Hepatocyte (in vitro differentiated cells): Measurements from ENCODE around the gene KCNMA1. TPM values are rescaled to one million over a fixed set of nuclear protein-coding genes. Genes with fewer than 3 reads are reported as not detected.

Source experiments
- DNase-seq: peaks from one replicate; pipeline ENCODE4 v3.0.0-alpha.2; 2016; ENCODE audit warnings: low spot score
- H2AFZ ChIP-seq: fragments of 200-600 bp; sonication (generic); 2 replicates; pipeline ENCODE4 v1.6.0; 2016; ENCODE audit warnings: antibody characterized with exemption, mild to moderate bottlenecking
- H3K27ac ChIP-seq: fragments of 200-600 bp; sonication (generic); 2 replicates; pipeline ENCODE4 v1.5.1; 2016; ENCODE audit warnings: mild to moderate bottlenecking
- H3K27me3 ChIP-seq: fragments of 200-600 bp; sonication (generic); 2 replicates; pipeline ENCODE4 v1.6.1; 2016
- H3K36me3 ChIP-seq: fragments of 200-600 bp; sonication (generic); replicated peaks from 2 replicates; pipeline ENCODE4 v1.5.1; 2016; ENCODE audit warnings: low read depth; ENCODE audit not compliant: insufficient read depth
- H3K4me1 ChIP-seq: fragments of 200-600 bp; sonication (generic); 2 replicates; pipeline ENCODE4 v1.5.1; 2016; ENCODE audit warnings: mild to moderate bottlenecking, moderate library complexity; ENCODE audit not compliant: insufficient read depth
- H3K4me2 ChIP-seq: fragments of 200-600 bp; sonication (generic); 2 replicates; pipeline ENCODE4 v1.6.0; 2016
- H3K4me3 ChIP-seq: fragments of 200-600 bp; sonication (generic); 2 replicates; pipeline ENCODE4 v1.5.1; 2016; ENCODE audit warnings: mild to moderate bottlenecking
- H3K79me2 ChIP-seq: fragments of 200-600 bp; sonication (generic); 2 replicates; pipeline ENCODE4 v1.6.0; 2017; ENCODE audit warnings: mild to moderate bottlenecking
- H3K9me2 ChIP-seq: fragments of 200-600 bp; sonication (generic); replicated peaks from 2 replicates; pipeline ENCODE4 v1.6.0; 2017; ENCODE audit warnings: mild to moderate bottlenecking; ENCODE audit not compliant: insufficient read depth
- H3K9me3 ChIP-seq: fragments of 200-600 bp; sonication (generic); 2 replicates; pipeline ENCODE4 v1.5.1; 2016; ENCODE audit warnings: low read depth, mild to moderate bottlenecking
- H4K20me1 ChIP-seq: fragments of 200-600 bp; sonication (generic); 2 replicates; pipeline ENCODE4 v1.6.0; 2016; ENCODE audit warnings: mild to moderate bottlenecking; ENCODE audit not compliant: insufficient read depth, poor library complexity, severe bottlenecking
- EZH2 ChIP-seq: fragments of 200-600 bp; sonication (generic); IDR thresholded peaks from 2 replicates; pipeline ENCODE4 v1.6.1; 2016; ENCODE audit warnings: antibody characterized with exemption, mild to moderate bottlenecking, borderline replicate concordance
- EZH2phosphoT487 ChIP-seq: fragments of 200-600 bp; sonication (generic); IDR thresholded peaks from one replicate; pipeline ENCODE4 v1.6.1; 2018; ENCODE audit warnings: antibody characterized with exemption, mild to moderate bottlenecking, low read depth, moderate library complexity; ENCODE audit not compliant: unreplicated experiment, severe bottlenecking
- WGBS: methylation state at CpG from one replicate; pipeline ENCODE4 v1.1.6; 2016; ENCODE audit warnings: low lambda C conversion rate; ENCODE audit errors: missing lambda C conversion rate; 5-methylcytosine and 5-hydroxymethylcytosine counted together
- polyA plus RNA-seq: library from polyadenylated mRNA; unstranded; fragments of >200 nt; fragmentation: Nextera tagmentation; extraction: Ambion mirVana; gene quantifications from 2 replicates; pipeline ENCODE4 v1.2.1, GENCODE V29; 2016
- total RNA-seq: library from RNA; depleted of rRNA; stranded (reverse); fragments of >200 nt; gene quantifications from 2 replicates; pipeline ENCODE4 v1.2.3, GENCODE V29; 2014
- TF ChIP-seq, protein P1 (sequence below): fragments of 200-600 bp; sonication (generic); IDR thresholded peaks from 2 replicates; pipeline ENCODE4 v1.5.1; 2016; ENCODE audit warnings: antibody characterized with exemption, mild to moderate bottlenecking; ENCODE audit not compliant: poor library complexity

The KCNMA1 gene
- total and polyA plus RNA-seq, 2 experiments from 2014 or later = 42.6 to 73.3 TPM

DNA sequence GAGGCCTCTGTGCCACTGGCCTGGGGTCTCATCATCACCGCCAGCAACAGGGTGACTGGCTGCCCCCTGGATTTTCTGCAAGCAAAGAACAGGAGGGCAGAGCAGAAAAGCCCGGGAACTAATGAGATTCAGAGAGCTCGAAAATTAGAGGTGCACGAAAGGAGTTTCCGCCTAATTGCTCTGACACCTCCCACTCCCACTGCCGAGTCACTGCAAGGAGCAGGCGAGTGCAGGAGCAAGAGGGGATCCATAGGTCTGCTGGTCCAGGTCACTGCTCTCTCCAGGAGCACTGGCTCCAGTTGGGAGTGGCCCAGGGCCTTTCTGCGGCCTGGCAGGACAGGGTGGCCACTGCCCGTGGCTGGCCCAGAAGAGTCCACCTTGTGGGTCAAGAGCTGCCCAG lies 276.2 kb downstream of the KCNMA1 start:
- WGBS = 97% methylated on average over 9 of the region's 9 CpGs
- Histone ChIP-seq H3K4me2 (no peak overlapping the region), H3K4me1 (no peaks in the 10 kb centered on the region), H3K9me3 (no peaks in the 10 kb centered on the region), H3K4me3 (no peak overlapping the region), H4K20me1 (no peaks in the 10 kb centered on the region), H2AFZ (no peak overlapping the region), H3K27me3 (no peaks in the 10 kb centered on the region), H3K79me2 (no peaks in the 10 kb centered on the region), H3K27ac (no peak overlapping the region), H3K9me2 (no peaks in the 10 kb centered on the region), H3K36me3 (no peaks in the 10 kb centered on the region)
- no peak for DNase-seq
- TF ChIP-seq, protein P1, sequence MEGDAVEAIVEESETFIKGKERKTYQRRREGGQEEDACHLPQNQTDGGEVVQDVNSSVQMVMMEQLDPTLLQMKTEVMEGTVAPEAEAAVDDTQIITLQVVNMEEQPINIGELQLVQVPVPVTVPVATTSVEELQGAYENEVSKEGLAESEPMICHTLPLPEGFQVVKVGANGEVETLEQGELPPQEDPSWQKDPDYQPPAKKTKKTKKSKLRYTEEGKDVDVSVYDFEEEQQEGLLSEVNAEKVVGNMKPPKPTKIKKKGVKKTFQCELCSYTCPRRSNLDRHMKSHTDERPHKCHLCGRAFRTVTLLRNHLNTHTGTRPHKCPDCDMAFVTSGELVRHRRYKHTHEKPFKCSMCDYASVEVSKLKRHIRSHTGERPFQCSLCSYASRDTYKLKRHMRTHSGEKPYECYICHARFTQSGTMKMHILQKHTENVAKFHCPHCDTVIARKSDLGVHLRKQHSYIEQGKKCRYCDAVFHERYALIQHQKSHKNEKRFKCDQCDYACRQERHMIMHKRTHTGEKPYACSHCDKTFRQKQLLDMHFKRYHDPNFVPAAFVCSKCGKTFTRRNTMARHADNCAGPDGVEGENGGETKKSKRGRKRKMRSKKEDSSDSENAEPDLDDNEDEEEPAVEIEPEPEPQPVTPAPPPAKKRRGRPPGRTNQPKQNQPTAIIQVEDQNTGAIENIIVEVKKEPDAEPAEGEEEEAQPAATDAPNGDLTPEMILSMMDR = no peak
- TF ChIP-seq EZH2 (no peak), EZH2phosphoT487 (no peak)

DNA sequence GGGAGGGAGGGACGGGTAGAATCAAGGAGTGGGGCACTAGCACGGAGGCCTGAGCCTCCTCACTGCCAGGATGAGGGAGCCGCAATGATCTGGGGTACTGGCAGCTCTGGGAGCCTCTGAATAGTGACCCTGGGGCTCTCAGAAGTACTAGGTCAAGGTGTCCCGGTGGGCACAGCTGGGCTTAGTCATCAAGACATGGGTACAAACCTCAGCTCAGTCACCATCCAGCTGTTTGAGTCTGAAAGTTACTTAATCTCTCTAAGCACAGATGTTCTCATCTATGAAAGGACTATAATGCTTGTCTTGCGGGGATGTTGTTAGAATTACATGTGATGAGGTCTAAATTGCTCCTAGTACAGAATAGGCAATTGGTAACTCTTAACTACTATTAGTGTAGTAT lies 276.8 kb downstream of the KCNMA1 start:
- TF ChIP-seq EZH2 (no peak), EZH2phosphoT487 (no peak)
- TF ChIP-seq, protein P1 = no peak
- no peak for DNase-seq
- Histone ChIP-seq H3K9me2 (no peaks in the 10 kb centered on the region), H3K9me3 (no peaks in the 10 kb centered on the region), H3K4me2 (no peak overlapping the region), H3K4me1 (no peaks in the 10 kb centered on the region), H4K20me1 (no peaks in the 10 kb centered on the region), H2AFZ (no peak overlapping the region), H3K27ac (no peak overlapping the region), H3K36me3 (no peaks in the 10 kb centered on the region), H3K4me3 (no peak overlapping the region), H3K79me2 (no peaks in the 10 kb centered on the region), H3K27me3 (no peaks in the 10 kb centered on the region)
- 97% methylated on average over 5 of the region's 5 CpGs for WGBS

DNA sequence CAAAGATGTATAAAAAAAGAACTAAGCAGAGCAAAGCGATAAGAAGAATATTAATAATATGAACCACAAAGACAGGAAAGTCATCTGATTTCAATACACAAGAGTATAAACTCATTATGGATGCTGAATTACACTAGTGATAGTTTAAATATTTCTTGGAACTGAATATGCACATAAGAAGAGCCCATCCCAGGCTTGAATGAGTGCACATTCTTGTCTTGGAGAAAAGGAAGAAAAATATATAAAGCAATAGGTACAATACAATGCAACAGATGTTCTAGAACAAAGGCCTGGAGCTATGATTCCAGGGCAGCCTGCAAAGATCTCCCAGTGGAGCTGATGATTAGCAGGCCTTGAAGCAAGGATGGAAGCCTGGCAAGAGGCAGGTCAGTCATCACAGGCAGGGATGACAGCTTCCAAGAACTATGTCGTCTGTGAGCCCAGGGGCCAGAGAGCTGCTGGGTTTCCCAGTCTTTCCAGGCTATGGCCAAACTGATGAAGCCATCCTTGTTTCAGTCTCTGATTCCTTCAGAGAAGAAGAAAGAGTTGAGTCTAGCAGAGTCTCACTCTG lies 277.6 kb downstream of the KCNMA1 start:
- no peak overlapping the region for H3K27ac ChIP-seq
- H3K79me2 ChIP-seq = no peaks in the 10 kb centered on the region
- no peak overlapping the region for H3K4me2 ChIP-seq
- no peaks in the 10 kb centered on the region for H3K9me2 ChIP-seq
- 91% methylated on average over 2 of the region's 2 CpGs for WGBS
- no peak for DNase-seq
- no peak overlapping the region for H3K4me3 ChIP-seq
- TF ChIP-seq, protein P1 = no peak
- H2AFZ ChIP-seq = no peak overlapping the region
- H3K9me3 ChIP-seq = no peaks in the 10 kb centered on the region
- H3K4me1 ChIP-seq = no peaks in the 10 kb centered on the region
- no peaks in the 10 kb centered on the region for H4K20me1 ChIP-seq
- H3K36me3 ChIP-seq = no peaks in the 10 kb centered on the region
- H3K27me3 ChIP-seq = no peaks in the 10 kb centered on the region

DNA sequence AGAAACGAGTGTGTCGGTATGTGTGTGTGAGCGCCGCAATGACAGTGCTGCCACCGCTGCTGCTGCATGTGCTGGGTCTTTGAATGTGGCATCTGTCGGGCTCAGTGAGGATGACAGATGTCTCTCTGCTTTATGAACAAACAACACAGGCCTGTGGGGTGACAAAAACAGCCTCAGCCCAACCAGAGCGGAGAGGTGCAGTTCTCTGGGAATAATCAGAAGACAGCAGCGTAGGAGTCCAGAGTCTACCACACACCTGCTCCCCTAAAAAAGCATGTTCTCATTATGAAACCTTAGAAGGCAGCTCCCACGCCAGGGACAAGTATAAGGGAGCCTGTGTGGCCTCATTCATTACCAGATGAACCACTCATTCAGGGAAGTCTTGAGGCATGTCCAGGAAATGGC lies 278.3 kb downstream of the KCNMA1 start:
- H3K27ac ChIP-seq = no peak overlapping the region
- H3K4me1 ChIP-seq = no peaks in the 10 kb centered on the region
- H4K20me1 ChIP-seq = no peaks in the 10 kb centered on the region
- H3K36me3 ChIP-seq = no peaks in the 10 kb centered on the region
- H3K4me2 ChIP-seq = no peak overlapping the region
- no peak for DNase-seq
- no peaks in the 10 kb centered on the region for H3K9me3 ChIP-seq
- no peak overlapping the region for H3K4me3 ChIP-seq
- no peaks in the 10 kb centered on the region for H3K9me2 ChIP-seq
- no peak overlapping the region for H2AFZ ChIP-seq
- TF ChIP-seq EZH2 = no peak
- TF ChIP-seq EZH2phosphoT487 = no peak
- TF ChIP-seq, protein P1 = no peak
- no peaks in the 10 kb centered on the region for H3K79me2 ChIP-seq
- H3K27me3 ChIP-seq = no peaks in the 10 kb centered on the region
- WGBS = 94% methylated on average over 9 of the region's 9 CpGs
